ENCODE results near the gene DENND6B.

The DENND6B gene

DNA sequence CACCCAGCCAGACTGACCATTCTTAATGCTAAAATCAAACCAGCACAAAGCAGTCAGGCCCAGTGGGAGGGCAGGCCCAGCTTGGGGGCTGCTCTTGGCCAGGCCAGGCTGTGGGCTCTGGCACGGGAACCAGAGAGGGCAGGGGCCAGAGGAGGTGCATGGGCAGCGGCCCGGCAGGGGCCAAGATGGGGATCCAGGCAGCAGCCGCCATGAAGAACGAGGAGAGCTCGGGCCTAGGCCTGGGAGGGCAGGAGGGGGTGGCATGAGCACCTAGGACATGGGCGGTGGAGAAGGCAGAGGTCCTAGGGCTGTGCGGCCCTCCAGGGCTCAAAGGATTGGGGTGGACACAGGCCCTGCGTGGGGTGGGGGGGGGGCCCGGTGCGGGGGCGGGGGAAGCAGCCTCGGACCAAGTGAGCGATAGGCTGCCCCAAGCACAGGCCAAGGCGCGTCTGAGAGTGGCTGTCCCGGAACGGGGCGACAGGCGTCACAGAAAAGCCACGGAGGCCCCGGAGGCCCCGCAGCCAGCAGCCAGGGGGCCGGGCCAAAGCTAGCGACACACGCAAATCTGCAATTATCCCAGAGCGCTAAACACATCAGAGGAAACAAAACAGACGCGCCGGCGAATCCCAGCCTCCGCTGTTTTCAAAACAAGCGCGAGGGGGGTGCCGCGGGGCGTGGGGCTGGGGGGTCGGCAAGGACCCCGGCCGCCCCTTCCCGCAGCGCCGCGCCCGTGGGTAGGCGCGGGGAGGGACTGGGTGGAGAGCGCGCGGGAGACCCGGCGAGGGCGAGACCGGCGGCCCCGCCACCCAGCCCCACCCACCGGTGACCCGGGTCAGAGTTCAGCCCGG lies 27.7 kb downstream of the DENND6B start:
- DNase-seq, result no peak
- Mint-ChIP-seq H3K4me3 (no peak overlapping the region), H3K4me1 (peaks cover 5% of the 10 kb centered on the region), H3K27ac (no peak overlapping the region), H3K27me3 (peaks cover 75% of the 10 kb centered on the region), H3K36me3 (no peaks in the 10 kb centered on the region), H3K9me3 (no peaks in the 10 kb centered on the region)
- CTCF ChIA-PET, result no interaction called here

DNA sequence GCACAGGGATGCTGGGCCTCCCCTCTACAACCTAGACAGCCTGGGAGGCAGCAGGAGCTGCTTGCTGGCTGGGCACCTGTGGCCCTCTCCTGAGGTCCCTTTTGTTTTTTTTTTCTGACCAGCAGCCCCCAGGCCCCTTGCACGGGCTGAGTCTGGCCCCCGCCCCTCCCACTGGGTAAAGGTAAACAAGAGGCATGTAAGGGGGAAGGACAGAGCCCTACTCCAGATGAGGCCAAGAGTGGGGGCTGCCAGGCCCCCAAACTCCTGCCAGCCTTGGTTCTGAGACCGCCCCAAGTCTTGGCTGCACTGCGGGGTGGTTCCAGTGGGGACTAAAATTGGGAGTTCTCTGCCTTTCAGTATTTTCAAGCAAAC lies 28.6 kb downstream of the DENND6B start:
- CTCF ChIA-PET, result no interaction called here
- Mint-ChIP-seq H3K4me1 (peaks cover 8% of the 10 kb centered on the region), H3K27me3 (peaks cover 73% of the 10 kb centered on the region), H3K27ac (no peak overlapping the region), H3K4me3 (no peak overlapping the region), H3K9me3 (no peaks in the 10 kb centered on the region), H3K36me3 (no peaks in the 10 kb centered on the region)
- DNase-seq, result no peak

DNA sequence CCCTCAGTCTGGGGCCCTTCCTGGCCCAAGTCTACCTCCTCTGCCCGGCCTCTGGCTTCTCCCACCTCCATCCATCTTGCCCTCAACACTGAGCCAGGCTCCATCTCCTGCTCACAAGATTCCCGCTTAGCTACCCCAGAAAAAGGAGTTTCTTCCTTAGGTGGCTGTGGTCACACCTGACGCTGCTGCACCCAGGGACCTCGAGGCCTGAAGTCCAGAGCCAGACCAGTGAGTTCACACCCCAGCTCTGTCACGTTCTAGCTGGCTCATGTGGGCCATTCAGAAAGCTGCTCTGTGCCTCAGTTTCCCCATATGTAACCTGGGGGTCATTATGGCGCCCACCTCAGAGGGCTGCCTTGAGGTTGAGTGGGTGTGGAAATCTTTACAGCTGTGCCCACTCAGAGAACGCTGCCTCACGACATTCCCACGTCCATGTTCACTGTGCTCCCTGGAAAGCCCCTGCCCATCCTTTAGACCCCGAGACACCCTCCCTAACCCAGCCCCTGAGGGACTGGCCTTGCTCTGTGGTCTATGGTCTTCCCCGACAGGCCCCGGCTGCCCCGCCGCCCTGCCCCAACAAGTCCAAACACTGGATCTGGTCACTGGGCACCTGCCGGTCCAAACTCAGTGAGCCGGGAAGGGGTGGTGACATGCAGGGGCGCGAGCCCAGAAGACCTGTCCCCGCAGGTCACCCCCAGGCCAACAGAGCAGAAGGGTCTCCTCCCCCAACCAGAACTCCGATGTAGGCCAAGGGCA lies 29.1 kb downstream of the DENND6B start:
- H3K9me3 Mint-ChIP-seq, result no peaks in the 10 kb centered on the region
- H3K27ac Mint-ChIP-seq, result no peak overlapping the region
- peaks cover 73% of the 10 kb centered on the region for H3K27me3 Mint-ChIP-seq
- no peak for DNase-seq
- no peak overlapping the region for H3K4me3 Mint-ChIP-seq
- CTCF ChIA-PET, result no interaction called here
- H3K4me1 Mint-ChIP-seq, result peaks cover 11% of the 10 kb centered on the region
- H3K36me3 Mint-ChIP-seq, result peaks cover 2% of the 10 kb centered on the region

DNA sequence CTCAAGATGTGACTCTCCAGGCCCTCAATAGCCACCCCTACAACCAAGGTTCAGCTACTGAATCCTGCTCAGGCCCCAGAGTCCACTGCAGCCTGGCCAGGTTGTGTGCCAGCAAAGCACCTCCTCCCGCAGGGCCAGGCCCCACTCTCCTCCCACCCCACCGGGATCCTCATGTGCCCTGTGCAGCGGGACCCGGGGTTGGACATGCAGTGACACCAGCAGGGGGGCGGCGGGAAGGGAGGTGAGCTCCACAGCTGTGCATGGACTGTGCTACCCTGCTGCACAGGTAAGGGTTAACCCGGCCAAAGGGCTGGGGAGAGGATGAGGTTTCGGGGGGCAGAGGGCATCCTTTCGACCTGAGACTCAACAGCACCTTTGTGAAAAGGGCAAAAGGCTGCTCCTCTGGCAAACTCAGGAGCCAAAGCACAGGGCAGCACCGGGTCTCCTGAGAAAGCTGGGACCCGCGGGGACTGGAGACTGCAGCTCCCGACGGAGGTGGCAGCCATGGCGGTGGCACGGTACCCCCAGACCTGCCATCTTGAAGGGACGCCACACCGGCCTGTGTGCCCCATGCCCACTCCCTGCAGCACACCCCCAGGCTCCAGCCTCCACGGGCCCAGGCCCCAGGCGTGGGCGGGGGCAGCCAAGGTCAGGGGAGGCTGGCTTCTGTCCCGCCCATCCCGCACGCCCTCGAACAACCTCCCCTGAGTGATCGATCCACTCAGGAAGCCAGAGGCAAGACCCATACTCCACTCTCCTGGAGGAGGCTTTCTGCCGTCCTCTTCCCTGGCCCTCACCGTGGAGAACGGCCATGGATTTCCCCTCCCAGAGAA lies 29.9 kb downstream of the DENND6B start:
- Mint-ChIP-seq H3K27me3 (peaks cover 73% of the 10 kb centered on the region), H3K4me1 (peaks cover 20% of the 10 kb centered on the region), H3K27ac (no peak overlapping the region), H3K36me3 (peaks cover 4% of the 10 kb centered on the region), H3K4me3 (no peak overlapping the region), H3K9me3 (no peaks in the 10 kb centered on the region)
- DNase-seq, result no peak
- CTCF ChIA-PET, result no interaction called here

DNA sequence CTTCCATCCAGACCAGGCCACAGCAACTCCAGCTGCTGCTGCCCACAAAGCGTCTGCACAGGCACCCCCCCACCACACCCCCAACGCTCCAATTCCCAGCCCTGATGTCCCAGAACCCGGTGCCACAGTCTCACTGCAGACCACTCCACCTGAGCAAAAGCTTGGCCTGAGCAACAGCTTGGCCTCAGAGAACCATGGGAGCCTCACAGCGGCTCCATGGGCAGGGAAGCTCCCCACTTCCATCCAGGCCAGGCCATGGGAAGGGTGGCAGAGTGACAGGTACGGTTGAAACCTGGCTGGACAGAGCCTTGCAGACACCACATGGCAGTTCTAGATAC lies 32.5 kb downstream of the DENND6B start:
- Mint-ChIP-seq H3K36me3 (peaks cover 4% of the 10 kb centered on the region), H3K4me3 (no peak overlapping the region), H3K27ac (no peak overlapping the region), H3K27me3 (peaks cover 73% of the 10 kb centered on the region), H3K9me3 (no peaks in the 10 kb centered on the region), H3K4me1 (peaks cover 22% of the 10 kb centered on the region)
- no peak for DNase-seq
- CTCF ChIA-PET, result interaction anchor here (1.2 to 2.1 kb wide), 2 partner anchors 18 to 34 kb away, joined by 3 to 7 read pairs; no protein-coding TSS in a partner anchor

DNA sequence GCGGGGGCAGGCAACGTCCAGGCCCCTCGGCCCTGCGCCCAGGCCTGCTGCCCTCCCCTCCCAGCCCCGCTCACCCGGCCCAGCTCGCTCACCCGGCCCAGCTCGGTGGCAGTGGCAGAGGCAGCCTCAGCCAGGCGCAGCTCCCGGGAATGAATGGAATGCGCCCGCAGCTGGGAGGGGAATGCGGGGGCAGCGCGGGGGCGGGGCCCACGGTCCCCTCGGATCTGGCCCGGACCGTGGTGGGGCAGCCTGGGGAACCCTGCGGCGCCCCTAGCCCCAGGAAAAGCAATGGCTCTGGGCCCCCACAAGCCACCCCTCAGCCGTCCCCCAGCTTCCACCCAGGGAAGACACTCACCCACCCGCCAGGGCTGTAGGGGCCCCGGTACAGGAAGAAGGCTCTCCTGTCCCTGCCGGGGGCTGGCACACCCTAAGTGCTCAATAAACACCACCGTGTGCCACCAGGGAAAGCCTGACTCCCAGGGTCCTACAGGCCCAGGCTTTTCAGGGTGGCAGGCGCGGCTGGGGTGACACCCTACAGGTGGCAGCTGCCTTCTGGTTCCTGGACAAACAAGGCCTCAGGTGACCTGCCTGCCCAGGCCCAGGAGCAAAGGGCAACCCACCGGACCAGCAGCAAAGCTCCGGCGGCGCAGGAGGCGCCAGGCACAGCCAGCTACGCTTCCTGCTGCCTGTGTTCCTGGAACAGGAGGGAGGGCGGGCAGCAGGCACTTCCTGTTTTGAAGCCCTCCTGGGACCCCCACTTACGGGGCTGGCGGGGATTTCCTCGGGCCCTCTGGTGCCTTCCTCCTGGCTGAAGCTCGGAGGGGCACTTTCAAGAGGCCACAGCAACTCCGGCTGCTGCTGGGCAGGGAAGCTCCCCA lies 33.1 kb downstream of the DENND6B start:
- Mint-ChIP-seq H3K27me3 (peaks cover 67% of the 10 kb centered on the region), H3K4me3 (peak overlapping the region; percentile 54), H3K27ac (no peak overlapping the region), H3K9me3 (no peaks in the 10 kb centered on the region), H3K36me3 (peaks cover 4% of the 10 kb centered on the region), H3K4me1 (peaks cover 22% of the 10 kb centered on the region)
- peak; percentile 28 for DNase-seq
- CTCF ChIA-PET, result interaction anchor here (1.2 to 2.1 kb wide), 2 partner anchors 17 to 34 kb away, joined by 3 to 7 read pairs; no protein-coding TSS in a partner anchor

DNA sequence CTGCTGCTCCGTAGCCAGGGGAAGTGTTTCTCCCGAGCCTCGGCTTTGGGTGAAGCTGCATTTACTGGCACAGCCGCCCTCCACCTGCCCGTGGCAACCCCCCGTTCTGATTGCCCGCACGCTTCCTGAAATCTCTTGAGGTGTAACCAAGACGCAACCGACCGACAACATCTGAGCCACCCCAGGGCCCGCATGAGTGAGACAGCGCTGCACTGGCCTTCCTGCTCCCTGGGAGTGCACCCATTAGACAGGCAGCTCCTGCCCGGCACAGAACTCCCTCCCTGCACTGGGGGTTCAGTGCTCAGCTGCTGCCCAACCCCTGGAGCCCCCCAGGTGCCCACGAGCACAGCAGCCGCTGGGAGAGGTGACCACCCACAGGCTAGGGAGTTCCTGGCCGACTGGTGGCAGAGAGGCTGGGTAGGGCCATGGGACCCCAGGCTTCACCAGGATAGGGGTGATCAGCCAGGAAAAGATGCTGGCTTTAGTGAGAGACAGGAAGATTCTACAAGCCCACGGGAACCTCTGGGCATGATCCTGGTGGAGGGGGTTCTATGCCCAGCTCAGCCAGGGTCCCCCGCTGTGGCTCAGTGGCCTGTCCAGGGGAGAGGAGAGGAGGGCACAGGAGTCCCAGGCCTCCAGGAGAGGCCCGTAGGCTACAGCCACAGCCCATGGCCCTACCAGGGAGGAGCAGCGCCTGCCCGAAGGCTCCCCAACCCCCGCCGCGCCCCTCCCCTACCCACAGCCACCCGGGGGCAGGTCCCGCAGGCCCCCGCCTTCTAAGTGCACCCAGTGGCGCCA lies 34.0 kb downstream of the DENND6B start:
- Mint-ChIP-seq H3K27ac (peak overlapping the region; percentile 6), H3K4me3 (peak overlapping the region; percentile 59), H3K27me3 (peaks cover 59% of the 10 kb centered on the region), H3K9me3 (no peaks in the 10 kb centered on the region), H3K36me3 (peaks cover 4% of the 10 kb centered on the region), H3K4me1 (peaks cover 22% of the 10 kb centered on the region)
- CTCF ChIA-PET, result interaction anchor here (0.7 to 2.1 kb wide), 2 partner anchors 16 to 17 kb away, joined by 3 to 7 read pairs; no protein-coding TSS in a partner anchor
- DNase-seq, result peak; percentile 46

DNA sequence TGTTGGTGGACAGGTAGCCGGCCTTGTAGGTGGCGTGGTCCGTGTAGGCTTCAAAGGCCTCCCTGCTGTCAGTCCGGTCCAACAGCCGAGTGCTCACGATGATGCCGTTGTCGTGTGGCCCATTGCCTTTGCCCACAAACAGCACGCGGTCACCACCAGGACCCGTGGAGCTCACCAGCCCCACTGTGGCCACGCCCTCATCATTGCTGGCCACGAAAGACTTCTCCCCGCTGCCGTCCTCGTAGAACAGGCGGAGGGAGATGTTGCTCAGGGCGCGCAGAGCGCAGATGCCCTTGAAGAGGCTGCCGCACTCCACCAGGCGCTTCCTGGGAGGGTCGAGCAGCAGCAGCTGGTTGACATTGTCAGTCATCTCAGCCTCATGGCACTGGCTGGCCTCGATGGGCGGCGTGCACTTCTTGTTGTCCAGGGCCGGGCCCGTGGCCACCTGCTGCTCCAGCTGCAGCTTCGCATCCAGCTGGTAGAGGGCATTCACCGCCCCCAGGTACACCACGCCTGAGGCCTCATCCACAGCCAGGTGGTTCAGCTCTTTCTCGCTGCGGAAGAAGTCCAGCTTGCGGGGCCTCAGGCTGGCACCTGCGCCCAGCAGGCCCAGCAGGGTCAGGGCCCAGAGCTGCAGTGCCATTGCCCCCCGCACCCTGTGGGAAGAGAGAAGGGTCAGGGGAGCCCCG lies 36.7 kb downstream of the DENND6B start:
- H3K27me3 Mint-ChIP-seq, result peaks cover 46% of the 10 kb centered on the region
- CTCF ChIA-PET, result no interaction called here
- peaks cover 22% of the 10 kb centered on the region for H3K4me1 Mint-ChIP-seq
- peaks cover 4% of the 10 kb centered on the region for H3K36me3 Mint-ChIP-seq
- H3K4me3 Mint-ChIP-seq, result no peak overlapping the region
- H3K27ac Mint-ChIP-seq, result no peak overlapping the region
- no peak for DNase-seq
- no peaks in the 10 kb centered on the region for H3K9me3 Mint-ChIP-seq

DNA sequence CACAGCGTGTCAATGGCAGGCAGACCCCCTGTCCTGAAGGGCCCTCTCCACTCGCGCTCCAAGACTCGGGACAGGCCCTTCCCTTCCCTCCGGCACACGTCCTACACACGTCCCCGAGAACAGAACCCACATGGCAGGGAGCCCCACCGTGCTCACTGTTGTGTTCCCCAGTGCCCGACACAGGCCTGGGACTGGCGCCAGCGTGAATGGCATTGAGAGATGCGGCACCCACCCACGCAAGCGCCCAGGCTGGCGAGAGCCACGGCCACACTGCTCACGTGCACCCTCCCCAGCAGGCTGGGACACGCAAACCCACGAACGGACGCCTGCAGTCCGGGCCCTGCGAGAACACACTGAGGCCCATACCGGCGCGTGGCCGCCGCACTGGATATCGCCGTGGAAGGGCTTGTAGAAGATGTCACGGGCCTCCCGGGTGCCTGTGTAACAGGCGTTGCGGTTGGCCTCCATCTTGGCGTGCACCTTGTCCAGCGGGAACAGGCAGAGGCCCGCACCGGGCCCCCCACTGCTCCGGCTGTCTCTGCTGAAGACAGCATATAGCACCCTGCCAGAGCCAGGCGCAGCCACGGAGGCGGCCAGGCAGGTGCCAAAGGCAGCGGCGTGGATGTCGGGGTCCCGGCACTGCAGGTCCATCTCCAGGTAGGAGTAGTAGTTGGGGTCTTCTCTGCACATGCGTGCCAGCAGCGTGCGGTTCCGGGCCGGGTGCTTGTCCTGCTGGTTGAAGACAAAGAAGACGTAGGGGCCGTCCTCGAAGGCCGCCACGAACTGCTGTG lies 37.5 kb downstream of the DENND6B start:
- Mint-ChIP-seq H3K36me3 (peaks cover 4% of the 10 kb centered on the region), H3K4me1 (peaks cover 21% of the 10 kb centered on the region), H3K27ac (no peak overlapping the region), H3K9me3 (no peaks in the 10 kb centered on the region), H3K27me3 (peaks cover 39% of the 10 kb centered on the region), H3K4me3 (no peak overlapping the region)
- no peak for DNase-seq
- CTCF ChIA-PET, result no interaction called here

DNA sequence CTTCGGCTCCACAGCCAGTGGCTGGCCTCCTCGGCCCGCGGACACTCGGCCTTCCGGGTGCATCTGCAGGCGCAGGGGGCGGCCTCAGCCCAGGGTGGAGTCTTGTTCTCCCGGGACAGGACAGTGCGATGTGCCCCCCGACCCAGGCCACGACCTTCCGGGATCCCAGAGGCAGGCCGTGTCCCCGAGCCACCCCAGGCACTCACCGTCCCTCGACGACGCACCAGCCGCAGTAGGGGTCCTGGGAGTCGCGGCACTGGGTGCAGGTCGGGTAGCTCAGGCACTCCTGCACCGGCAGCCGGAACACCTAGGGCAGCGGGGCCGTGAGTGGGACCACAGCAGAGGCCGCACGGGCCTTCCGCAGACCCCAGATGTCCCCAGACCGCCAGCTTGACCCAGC lies 39.1 kb downstream of the DENND6B start:
- Mint-ChIP-seq H3K27me3 (peaks cover 25% of the 10 kb centered on the region), H3K4me3 (no peak overlapping the region), H3K9me3 (no peaks in the 10 kb centered on the region), H3K36me3 (peaks cover 2% of the 10 kb centered on the region), H3K27ac (no peak overlapping the region), H3K4me1 (peaks cover 11% of the 10 kb centered on the region)
- no peak for DNase-seq
- CTCF ChIA-PET, result no interaction called here

DNA sequence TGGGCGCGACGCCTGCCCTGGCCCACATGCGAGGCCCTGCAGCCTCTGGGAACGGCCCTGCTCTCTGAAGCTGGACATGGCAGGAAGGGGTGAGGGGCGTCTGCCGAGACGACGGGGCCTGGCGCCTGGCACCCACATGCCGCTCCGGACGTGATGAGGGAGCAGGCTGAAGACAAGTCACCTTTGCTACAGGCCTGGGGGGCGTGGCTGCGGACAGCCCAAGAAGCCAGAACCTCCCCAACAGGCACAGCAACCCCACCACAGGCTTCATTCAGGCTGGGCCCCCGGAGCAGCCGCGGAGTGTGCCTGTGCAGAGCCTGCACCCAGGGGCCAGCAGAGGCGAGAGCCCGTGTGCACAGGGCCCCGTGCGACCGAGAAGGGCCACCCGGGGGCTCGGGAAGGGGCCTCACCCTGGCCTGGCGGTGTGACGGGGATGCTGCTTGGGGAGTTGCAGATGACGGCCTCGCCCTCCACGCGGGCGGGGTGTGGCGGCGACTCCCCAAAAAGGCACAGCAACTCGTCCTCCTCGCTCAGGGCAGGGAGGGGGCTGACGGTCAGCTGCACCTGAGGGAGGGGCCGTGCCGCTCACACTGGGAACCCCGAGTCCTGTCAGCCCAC lies 40.0 kb downstream of the DENND6B start:
- CTCF ChIA-PET, result no interaction called here
- H3K4me3 Mint-ChIP-seq, result no peak overlapping the region
- peaks cover 16% of the 10 kb centered on the region for H3K27me3 Mint-ChIP-seq

DNA sequence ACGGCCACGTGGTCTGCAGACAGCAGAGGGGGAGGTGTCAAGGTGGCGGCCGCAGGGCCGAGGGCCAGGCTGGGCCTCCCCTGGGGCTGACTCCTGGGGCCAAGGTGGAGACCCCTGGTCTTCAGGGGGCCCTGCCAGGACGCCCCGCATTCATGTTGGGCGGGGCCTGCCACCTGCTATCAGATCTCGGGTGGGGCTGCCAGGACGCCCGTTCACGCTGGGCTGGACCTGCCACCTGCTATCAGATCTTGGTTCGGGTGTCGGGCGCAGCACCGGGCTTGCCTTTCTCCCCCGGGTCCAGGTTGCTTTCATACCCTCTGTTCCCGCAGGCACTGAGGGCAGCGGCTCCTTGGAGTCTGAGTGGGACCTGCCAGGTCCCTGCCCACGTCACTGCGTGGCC lies 40.5 kb downstream of the DENND6B start:
- no peak for DNase-seq
- Mint-ChIP-seq H3K27me3 (peaks cover 11% of the 10 kb centered on the region), H3K4me3 (no peak overlapping the region), H3K4me1 (no peaks in the 10 kb centered on the region), H3K9me3 (no peaks in the 10 kb centered on the region), H3K36me3 (no peaks in the 10 kb centered on the region), H3K27ac (no peak overlapping the region)
- CTCF ChIA-PET, result no interaction called here

More for the DNA sequence above, 40.0 kb downstream of the DENND6B start:
- no peak for DNase-seq
- Mint-ChIP-seq H3K27ac (no peak overlapping the region), H3K4me1 (peaks cover 2% of the 10 kb centered on the region), H3K36me3 (no peaks in the 10 kb centered on the region), H3K9me3 (no peaks in the 10 kb centered on the region)

All from activated naive CD4-positive, alpha-beta T cell treated with anti-CD3 and anti-CD28 coated beads, Interleukin-2, amount 10 ng/mL, durations not matched to agents 7 days and 5 days (primary cell).